DND-41 (cell line): ENCODE measurements around the gene TOM1.

Source experiments
- ATAC-seq: fragments of 200-7000 bp; cut with Tn5 transposase; 3 replicates; pipeline ENCODE4 v1.9.1; 2021; ENCODE audit warnings: low read depth; ENCODE audit not compliant: insufficient read depth
- DNase-seq: peaks from one replicate; pipeline ENCODE4 v3.0.0-alpha.2; 2020
- H2AFZ ChIP-seq: 2 replicates; pipeline ENCODE4 v1.6.0; 2012; ENCODE audit warnings: low read depth, low read length
- H3K27ac ChIP-seq: 2 replicates; pipeline ENCODE4 v1.5.1; 2012; ENCODE audit warnings: low read length, inconsistent platforms
- H3K27me3 ChIP-seq: fragments of 200-600 bp; sonication (generic); 2 replicates; pipeline ENCODE4 v1.6.0; 2012; ENCODE audit warnings: low read length, mild to moderate bottlenecking, inconsistent platforms; ENCODE audit not compliant: insufficient read depth, poor library complexity
- H3K36me3 ChIP-seq: 2 replicates; pipeline ENCODE4 v1.5.1; 2012; ENCODE audit warnings: low read length, inconsistent platforms; ENCODE audit not compliant: insufficient read depth
- H3K4me1 ChIP-seq: 2 replicates; pipeline ENCODE4 v1.5.1; 2012; ENCODE audit warnings: mild to moderate bottlenecking, low read length; ENCODE audit not compliant: insufficient read depth
- H3K4me2 ChIP-seq: 2 replicates; pipeline ENCODE4 v1.6.0; 2012; ENCODE audit warnings: mild to moderate bottlenecking, moderate library complexity, low read length, inconsistent platforms; ENCODE audit not compliant: insufficient read depth
- H3K4me3 ChIP-seq, 2 experiments: fragments of 200-600 bp in 1 of 2; shearing (Covaris generic) in 1 of 2; 2 replicates each; pipeline ENCODE4 v1.5.1; 2012 to 2016; ENCODE audit warnings: inconsistent platforms in 2 of 2, low read length in 2 of 2, mild to moderate bottlenecking in 2 of 2, low read depth in 1 of 2, moderate library complexity in 1 of 2
- H3K79me2 ChIP-seq: 2 replicates; pipeline ENCODE4 v1.6.0; 2012; ENCODE audit warnings: low read length, inconsistent platforms; ENCODE audit not compliant: insufficient read depth
- H3K9ac ChIP-seq: 2 replicates; pipeline ENCODE4 v1.6.0; 2012; ENCODE audit warnings: low read depth, mild to moderate bottlenecking, inconsistent platforms, low read length, moderate library complexity
- H3K9me3 ChIP-seq: 2 replicates; pipeline ENCODE4 v1.5.1; 2012; ENCODE audit warnings: low read length, moderate library complexity, mild to moderate bottlenecking, inconsistent platforms; ENCODE audit not compliant: insufficient read depth, severe bottlenecking
- H4K20me1 ChIP-seq: 2 replicates; pipeline ENCODE4 v1.6.0; 2012; ENCODE audit warnings: low read length; ENCODE audit not compliant: insufficient read depth
- CTCF ChIP-seq: IDR thresholded peaks from 2 replicates; pipeline ENCODE4 v1.5.1; 2012; ENCODE audit warnings: borderline replicate concordance, low read length, moderate library complexity, mild to moderate bottlenecking; ENCODE audit not compliant: poor library complexity, severe bottlenecking; ENCODE audit errors: extremely low read depth
- EZH2 ChIP-seq: IDR thresholded peaks from 3 replicates; pipeline ENCODE4 v1.6.1; 2012; ENCODE audit warnings: borderline replicate concordance, low read depth, mild to moderate bottlenecking, moderate library complexity, low read length, inconsistent platforms; ENCODE audit not compliant: severe bottlenecking

The TOM1 gene

GRCh38 chr22:35324762-35325161, 25.1 kb downstream of the TOM1 start:
- Histone ChIP-seq H3K4me3 (no peak overlapping the region), H3K9ac (no peak overlapping the region), H3K36me3 (peaks cover 52% of the 10 kb centered on the region), H3K27ac (no peak overlapping the region), H3K79me2 (no peaks in the 10 kb centered on the region), H3K27me3 (no peaks in the 10 kb centered on the region), H2AFZ (no peak overlapping the region), H3K4me2 (no peak overlapping the region), H3K9me3 (no peaks in the 10 kb centered on the region), H4K20me1 (peaks cover 3% of the 10 kb centered on the region; the same call in 1 of the 2 replicates), H3K4me1 (peaks cover 7% of the 10 kb centered on the region)
- TF ChIP-seq EZH2: no peak
- no peak for TF ChIP-seq CTCF
- ATAC-seq: no peak
- no peak for DNase-seq

- Histone ChIP-seq H3K27me3 (no peaks in the 10 kb centered on the region), H3K79me2 (no peaks in the 10 kb centered on the region), H3K9me3 (no peaks in the 10 kb centered on the region), H2AFZ (no peak overlapping the region), H3K4me1 (peaks cover 11% of the 10 kb centered on the region), H3K9ac (no peak overlapping the region), H4K20me1 (peaks cover 3% of the 10 kb centered on the region; the same call in 1 of the 2 replicates), H3K36me3 (peaks cover 52% of the 10 kb centered on the region), H3K4me2 (no peak overlapping the region), H3K27ac (no peak overlapping the region), H3K4me3 (no peak overlapping the region)
- no peak for TF ChIP-seq CTCF
- no peak for TF ChIP-seq EZH2
- ATAC-seq (no peak), DNase-seq (no peak)
These were observed 25.5 kb downstream of the TOM1 start for GRCh38 chr22:35325209-35325608.

- no peaks in the 10 kb centered on the region for H3K9me3 ChIP-seq
- DNase-seq (no peak), ATAC-seq (no peak)
- no peak overlapping the region for H2AFZ ChIP-seq
- no peaks in the 10 kb centered on the region for H3K79me2 ChIP-seq
- H3K27me3 ChIP-seq: no peaks in the 10 kb centered on the region
- no peak overlapping the region for H3K4me3 ChIP-seq
- H3K27ac ChIP-seq: no peak overlapping the region
- TF ChIP-seq EZH2 (no peak), CTCF (no peak)
- H3K4me1 ChIP-seq: peaks cover 19% of the 10 kb centered on the region
- H3K4me2 ChIP-seq: no peak overlapping the region
- no peak overlapping the region for H3K9ac ChIP-seq
- peaks cover 53% of the 10 kb centered on the region for H3K36me3 ChIP-seq
- H4K20me1 ChIP-seq: no peaks in the 10 kb centered on the region
These were observed 27.3 kb downstream of the TOM1 start for GRCh38 chr22:35326854-35327562.
